Astrocyte of the cerebellum (primary cell): ENCODE data around the gene SFI1.

Source experiments
- DNase-seq: peaks from one replicate; pipeline ENCODE4 v3.0.0-alpha.2; 2011; ENCODE audit warnings: low read depth
- H3K4me3 ChIP-seq: 2 replicates; pipeline ENCODE4 v1.5.1; 2011; ENCODE audit warnings: mild to moderate bottlenecking, low read depth, low read length, moderate library complexity
- in situ Hi-C: cut with HindIII; loops from 2 replicates; pipeline ENCODE4 v1.10.0; 2017; ENCODE audit warnings: low sequenced_read_pairs
- TF ChIP-seq, protein P1 (sequence below): IDR thresholded peaks from 2 replicates; pipeline ENCODE4 v1.5.1; 2012; ENCODE audit warnings: low read length, low read depth, moderate library complexity, mild to moderate bottlenecking; ENCODE audit errors: missing control alignments

Gene SFI1

DNA sequence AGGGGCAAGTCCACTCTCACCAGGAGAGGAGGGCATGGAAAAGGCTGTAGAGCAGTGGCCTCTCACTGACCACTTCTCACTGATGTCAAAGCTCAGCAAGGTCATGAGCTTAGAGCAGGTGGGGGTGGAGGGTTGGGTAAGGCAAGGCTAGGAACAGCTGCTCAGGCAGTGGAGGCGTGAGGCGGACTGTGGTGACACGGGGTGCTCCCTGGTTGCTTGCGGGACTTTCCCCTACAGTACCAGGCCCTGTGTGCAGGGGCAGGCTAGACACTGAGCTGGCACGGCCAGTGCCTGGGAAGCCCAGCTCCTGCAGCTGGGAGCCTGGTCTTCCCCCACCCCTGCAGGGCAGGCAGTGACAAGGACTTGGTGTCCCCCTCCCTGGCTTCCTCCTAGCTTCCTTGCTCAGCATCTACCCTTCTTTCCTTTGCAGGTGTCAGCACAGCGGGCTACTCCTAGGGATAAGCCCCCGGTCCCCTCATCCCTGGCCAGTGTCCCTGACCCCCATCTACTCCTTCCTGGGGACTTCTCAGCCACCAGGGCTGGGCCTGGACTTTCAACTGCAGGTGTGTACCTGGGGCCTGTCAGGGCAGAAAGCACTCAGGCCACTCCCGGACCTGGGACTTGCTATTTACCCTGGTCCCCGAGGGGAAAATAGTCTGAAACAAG is 120.1 kb downstream of the SFI1 start:
- in situ Hi-C loops = loop anchor here (5.0 kb wide), 1 partner anchor 51 kb away; no protein-coding TSS in a partner anchor
- TF ChIP-seq, protein P1, sequence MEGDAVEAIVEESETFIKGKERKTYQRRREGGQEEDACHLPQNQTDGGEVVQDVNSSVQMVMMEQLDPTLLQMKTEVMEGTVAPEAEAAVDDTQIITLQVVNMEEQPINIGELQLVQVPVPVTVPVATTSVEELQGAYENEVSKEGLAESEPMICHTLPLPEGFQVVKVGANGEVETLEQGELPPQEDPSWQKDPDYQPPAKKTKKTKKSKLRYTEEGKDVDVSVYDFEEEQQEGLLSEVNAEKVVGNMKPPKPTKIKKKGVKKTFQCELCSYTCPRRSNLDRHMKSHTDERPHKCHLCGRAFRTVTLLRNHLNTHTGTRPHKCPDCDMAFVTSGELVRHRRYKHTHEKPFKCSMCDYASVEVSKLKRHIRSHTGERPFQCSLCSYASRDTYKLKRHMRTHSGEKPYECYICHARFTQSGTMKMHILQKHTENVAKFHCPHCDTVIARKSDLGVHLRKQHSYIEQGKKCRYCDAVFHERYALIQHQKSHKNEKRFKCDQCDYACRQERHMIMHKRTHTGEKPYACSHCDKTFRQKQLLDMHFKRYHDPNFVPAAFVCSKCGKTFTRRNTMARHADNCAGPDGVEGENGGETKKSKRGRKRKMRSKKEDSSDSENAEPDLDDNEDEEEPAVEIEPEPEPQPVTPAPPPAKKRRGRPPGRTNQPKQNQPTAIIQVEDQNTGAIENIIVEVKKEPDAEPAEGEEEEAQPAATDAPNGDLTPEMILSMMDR = no peak
- DNase-seq = no peak
- no peak overlapping the region for H3K4me3 ChIP-seq

DNA sequence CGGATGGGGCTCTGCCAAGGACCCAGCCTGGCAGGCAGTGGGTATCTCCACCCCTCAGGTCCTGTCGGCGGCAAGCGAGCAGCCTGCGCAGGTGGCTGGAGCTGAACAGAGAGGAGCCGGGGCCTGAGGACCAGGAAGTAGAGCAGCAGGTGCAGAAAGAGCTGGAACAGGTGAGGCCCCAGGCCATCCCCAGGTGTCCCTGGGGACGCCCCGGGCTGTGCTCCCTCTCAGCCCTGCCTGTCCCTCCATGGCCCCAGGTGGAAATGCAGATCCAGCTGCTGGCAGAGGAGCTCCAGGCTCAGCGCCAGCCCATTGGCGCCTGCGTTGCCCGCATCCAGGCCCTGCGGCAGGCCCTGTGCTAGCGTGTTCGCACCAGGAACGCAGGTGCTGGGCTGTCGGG is 121.7 kb downstream of the SFI1 start:
- TF ChIP-seq, protein P1 = no peak
- in situ Hi-C loops = loop anchor here (5.0 kb wide), 1 partner anchor 49 kb away; no protein-coding TSS in a partner anchor
- no peak for DNase-seq

GRCh38 chr22:31618471-31619176 is 122.3 kb downstream of the SFI1 start:
- no peak overlapping the region for H3K4me3 ChIP-seq
- no peak for DNase-seq
- TF ChIP-seq, protein P1 = no peak
- in situ Hi-C loops = loop anchor here (5.0 kb wide), 1 partner anchor 49 kb away; no protein-coding TSS in a partner anchor

More for the DNA sequence above, 121.7 kb downstream of the SFI1 start:
- no peak overlapping the region for H3K4me3 ChIP-seq

DNA sequence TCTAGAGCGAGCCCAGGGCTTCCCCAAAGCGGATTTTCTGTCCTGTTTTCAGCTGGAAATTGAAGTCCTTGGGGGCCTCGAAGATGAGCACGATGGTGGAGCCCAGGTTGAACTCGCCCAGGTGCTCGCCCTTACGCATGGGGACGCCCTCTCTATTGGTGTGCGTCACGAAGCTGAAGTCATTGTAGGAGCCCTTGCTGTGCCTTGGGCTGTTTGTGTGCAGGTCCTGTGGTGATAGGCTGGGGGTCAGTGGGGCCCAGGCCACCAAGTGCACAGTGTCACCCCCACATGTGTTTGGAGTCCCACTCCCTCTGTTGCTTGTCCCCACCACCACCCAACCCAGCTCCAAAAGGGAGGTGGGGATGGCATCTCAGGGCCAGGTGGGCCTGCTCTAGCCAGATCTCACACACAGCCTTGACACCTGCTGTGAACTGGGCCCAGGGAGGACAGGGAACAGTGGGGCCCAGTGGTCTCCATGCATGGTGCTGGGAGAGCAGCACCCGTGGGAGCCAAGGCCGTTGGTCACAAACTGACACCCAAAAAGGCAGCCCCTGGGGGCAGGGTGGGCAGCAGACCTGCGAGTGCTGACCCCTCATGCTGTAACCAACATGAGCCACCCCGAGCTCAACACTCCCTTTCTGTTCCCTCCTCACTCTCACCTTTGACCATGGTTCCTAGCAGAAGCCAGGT is 123.4 kb downstream of the SFI1 start:
- in situ Hi-C loops = loop anchor here (5.0 kb wide), 1 partner anchor 48 kb away; no protein-coding TSS in a partner anchor
- TF ChIP-seq, protein P1 = no peak
- no peak overlapping the region for H3K4me3 ChIP-seq
- DNase-seq = no peak

DNA sequence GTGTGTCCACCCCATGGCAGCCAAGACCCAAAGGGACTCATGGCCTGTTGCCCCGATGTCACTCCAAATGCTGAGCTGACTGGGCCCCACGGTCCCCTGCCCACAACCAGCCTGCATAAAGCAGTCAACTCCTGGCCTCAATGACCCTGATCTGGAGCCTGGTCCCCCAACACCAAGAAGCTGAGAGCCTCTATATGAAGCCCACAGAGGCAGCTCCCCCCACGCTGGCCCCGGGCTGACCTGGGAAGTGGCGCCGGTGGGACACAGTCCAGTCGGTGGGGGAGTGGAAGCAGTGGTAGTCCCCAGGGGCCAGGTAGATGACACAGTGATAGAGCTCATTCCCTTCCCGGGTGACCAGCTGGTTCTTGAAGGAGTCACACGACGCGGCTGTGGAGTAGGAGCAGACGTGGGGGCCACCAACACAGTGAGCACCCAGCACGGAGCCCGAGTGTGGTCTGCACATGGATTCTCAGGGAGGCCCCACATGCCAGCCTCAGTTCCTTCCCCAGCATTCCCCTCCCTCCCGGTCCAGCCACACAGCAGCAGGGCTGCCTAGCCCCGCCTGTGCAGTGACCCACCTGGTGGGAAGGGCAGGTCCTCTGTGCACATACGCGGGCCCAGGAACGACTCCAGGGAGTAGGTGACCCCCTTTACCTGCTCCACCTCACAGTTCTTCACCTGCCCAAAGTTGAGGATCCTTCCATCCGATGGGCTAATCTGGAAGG is 124.6 kb downstream of the SFI1 start:
- H3K4me3 ChIP-seq = no peak overlapping the region
- in situ Hi-C loops = no loop called here
- DNase-seq = no peak
- TF ChIP-seq, protein P1 = no peak
